PC-9 (cell line): ENCODE measurements around the gene TXNL4A. TPM values are rescaled to one million over a fixed set of nuclear protein-coding genes. Genes with fewer than 3 reads are reported as not detected.

Experiments used
- BruUV-seq: library from RNA; stranded (reverse); fragments of 400-500 nt; replicated peaks from 2 replicates; lab custom pipeline; 2021; lab: Mats Ljungman, UMichigan
- CTCF ChIA-PET: fragments of 300-600 bp; sonication (Branson Sonifier 250); formaldehyde crosslinking; loops from one replicate; lab custom pipeline; 2022; ENCODE audit warnings: antibody characterized with exemption; lab: Charles Lee
- POLR2A ChIA-PET: fragments of 300-600 bp; sonication (Branson Sonifier 250); formaldehyde crosslinking; loops from one replicate; lab custom pipeline; 2022; ENCODE audit warnings: antibody characterized with exemption; ENCODE audit not compliant: unreplicated experiment; lab: Charles Lee
- DNase-seq, 2 experiments: peaks; one replicate each; pipeline versions ENCODE4 v3.0.0 to v3.0.0-alpha.2; 2015 to 2022; ENCODE audit warnings: mixed read lengths in 1 of 2
- H2AFZ ChIP-seq: fragments of 200-600 bp; sonication (generic); 2 replicates; pipeline ENCODE4 v1.8.1; 2017; ENCODE audit warnings: antibody characterized with exemption
- H3F3A ChIP-seq: fragments of 200-600 bp; sonication (generic); 2 replicates; pipeline ENCODE4 v1.8.1; 2017; ENCODE audit warnings: antibody characterized with exemption, mild to moderate bottlenecking, low read depth; ENCODE audit not compliant: insufficient read depth
- H3K27ac ChIP-seq: fragments of 200-600 bp; sonication (generic); 2 replicates; pipeline ENCODE4 v1.6.1; 2016; ENCODE audit warnings: mixed run types
- H3K27me3 ChIP-seq: fragments of 200-600 bp; sonication (generic); 2 replicates; pipeline ENCODE4 v1.6.1; 2016; ENCODE audit warnings: low read depth, mixed run types; ENCODE audit not compliant: insufficient read depth
- H3K36me3 ChIP-seq: fragments of 200-600 bp; sonication (generic); 2 replicates; pipeline ENCODE4 v1.6.1; 2016; ENCODE audit warnings: low read depth, mixed run types
- H3K4me1 ChIP-seq: fragments of 200-600 bp; sonication (generic); replicated peaks from 2 replicates; pipeline ENCODE4 v1.6.1; 2016; ENCODE audit warnings: mixed run types; ENCODE audit not compliant: insufficient read depth
- H3K4me2 ChIP-seq: fragments of 200-600 bp; sonication (generic); 2 replicates; pipeline ENCODE4 v1.6.1; 2017; ENCODE audit warnings: mixed run types
- H3K4me3 ChIP-seq: fragments of 200-600 bp; sonication (generic); 2 replicates; pipeline ENCODE4 v1.6.1; 2016; ENCODE audit warnings: mixed run types
- H3K79me2 ChIP-seq: fragments of 200-600 bp; sonication (generic); 2 replicates; pipeline ENCODE4 v1.6.1; 2017; ENCODE audit warnings: low read depth, mixed run types
- H3K9me2 ChIP-seq: fragments of 200-600 bp; sonication (generic); 2 replicates; pipeline ENCODE4 v1.8.1; 2017; ENCODE audit warnings: mild to moderate bottlenecking; ENCODE audit not compliant: insufficient read depth
- H3K9me3 ChIP-seq: fragments of 200-600 bp; sonication (generic); 2 replicates; pipeline ENCODE4 v1.8.1; 2016; ENCODE audit warnings: low read depth; ENCODE audit not compliant: insufficient read depth
- H4K20me1 ChIP-seq: fragments of 200-600 bp; sonication (generic); 2 replicates; pipeline ENCODE4 v1.8.1; 2017; ENCODE audit not compliant: insufficient read depth
- CTCF ChIP-seq: fragments of 200-600 bp; sonication (generic); conservative IDR thresholded peaks from 2 replicates; pipeline ENCODE4 v1.6.1; 2017; ENCODE audit warnings: mixed run types, antibody characterized with exemption, mild to moderate bottlenecking, moderate library complexity
- EZH2 ChIP-seq: fragments of 200-600 bp; sonication (generic); IDR thresholded peaks from 2 replicates; pipeline ENCODE4 v1.8.0; 2017; ENCODE audit warnings: antibody characterized with exemption, low read depth
- intact Hi-C: fragments of 100-400 bp; cut with micrococcal nuclease; formaldehyde crosslinking; loops from one replicate; pipeline ENCODE4 v1.10.0; 2022; ENCODE audit not compliant: unreplicated experiment
- total RNA-seq: library from RNA; stranded (reverse); gene quantifications from 2 replicates; pipeline ENCODE4 v1.2.3, GENCODE V29; 2021

Gene TXNL4A
- total RNA-seq, 1 experiment from 2014 or later: 106 TPM

GRCh38 chr18:79942211-79942610, 46.2 kb downstream of the TXNL4A start:
- H3K4me3 ChIP-seq: no peak overlapping the region
- H3K4me1 ChIP-seq: peaks cover 8% of the 10 kb centered on the region; the same call in 1 of the 2 replicates
- TF ChIP-seq EZH2 (no peak), CTCF (no peak)
- H3K79me2 ChIP-seq: no peaks in the 10 kb centered on the region
- no peak overlapping the region for H3K4me2 ChIP-seq
- ChIA-PET POLR2A (no interaction called here), CTCF (no interaction called here)
- no peak overlapping the region for H2AFZ ChIP-seq
- no peaks in the 10 kb centered on the region for H3K27me3 ChIP-seq
- no peak for DNase-seq
- intact Hi-C loops: no loop called here
- no TSS peak for BruUV-seq
- H3K36me3 ChIP-seq: no peaks in the 10 kb centered on the region
- no peak overlapping the region for H3K27ac ChIP-seq
- H3F3A ChIP-seq: peaks cover 5% of the 10 kb centered on the region
- no peaks in the 10 kb centered on the region for H3K9me2 ChIP-seq
- H3K9me3 ChIP-seq: no peaks in the 10 kb centered on the region
- 0 out of 2 replicates have a peak, but pooled peaks cover 5% of the 10 kb centered on the region for H4K20me1 ChIP-seq

- Histone ChIP-seq H3K4me1 (0 out of 2 replicates have a peak, but pooled peaks cover 2% of the 10 kb centered on the region), H3K4me2 (no peak overlapping the region), H3K27me3 (no peaks in the 10 kb centered on the region), H4K20me1 (0 out of 2 replicates have a peak, but pooled peaks cover 5% of the 10 kb centered on the region), H3K9me3 (no peaks in the 10 kb centered on the region), H3F3A (peaks cover under 1% of the 10 kb centered on the region), H3K9me2 (no peaks in the 10 kb centered on the region), H3K79me2 (no peaks in the 10 kb centered on the region), H3K4me3 (no peak overlapping the region), H3K36me3 (no peaks in the 10 kb centered on the region), H3K27ac (no peak overlapping the region), H2AFZ (no peak overlapping the region)
- no TSS peak for BruUV-seq
- POLR2A ChIA-PET: no interaction called here
- CTCF ChIA-PET: no interaction called here
- no peak for TF ChIP-seq EZH2
- no peak for TF ChIP-seq CTCF
- DNase-seq: no peak
- intact Hi-C loops: no loop called here
Measured at GRCh38 chr18:79941473-79942119, 46.8 kb downstream of the TXNL4A start.

GRCh38 chr18:79940814-79941472, 47.4 kb downstream of the TXNL4A start:
- Histone ChIP-seq H3K27me3 (no peaks in the 10 kb centered on the region), H2AFZ (no peak overlapping the region), H3K27ac (no peak overlapping the region), H3K4me1 (no peaks in the 10 kb centered on the region), H3K79me2 (no peaks in the 10 kb centered on the region), H3K36me3 (no peaks in the 10 kb centered on the region), H3K4me3 (no peak overlapping the region), H3K4me2 (no peak overlapping the region), H3K9me3 (no peaks in the 10 kb centered on the region), H4K20me1 (0 out of 2 replicates have a peak, but pooled peaks cover 5% of the 10 kb centered on the region), H3F3A (no peaks in the 10 kb centered on the region), H3K9me2 (no peaks in the 10 kb centered on the region)
- no peak for DNase-seq
- no TSS peak for BruUV-seq
- intact Hi-C loops: no loop called here
- ChIA-PET CTCF (no interaction called here), POLR2A (interaction anchor here (0.6 kb wide), 1 partner anchor 94 kb away, joined by 3 read pairs; no protein-coding TSS in a partner anchor)
- TF ChIP-seq EZH2 (no peak), CTCF (no peak)
